Ramos (cell line): Measurements from ENCODE around the gene GEMIN2.
"Not testable (repeated sequence)": the region's sequence is repeated elsewhere in the genome, so short reads cannot be mapped to it uniquely, and the experiment has no call there.

Experiments used
- in situ Hi-C: fragments of 300-500 bp; cut with MboI; formaldehyde crosslinking; loops from one replicate; pipeline ENCODE4 v1.14.3; 2022; ENCODE audit warnings: low sequenced_read_pairs; ENCODE audit not compliant: unreplicated experiment

Gene GEMIN2

GRCh38 chr14:39175445-39176262 is 61.5 kb downstream of the GEMIN2 start:
- in situ Hi-C loops, result no loop called here

- in situ Hi-C loops, result no loop called here
Observed at GRCh38 chr14:39176263-39177167, 62.4 kb downstream of the GEMIN2 start.

- in situ Hi-C loops, result no loop called here
Observed at GRCh38 chr14:39177168-39177545, 63.0 kb downstream of the GEMIN2 start.

- in situ Hi-C loops, result no loop called here
Observed at GRCh38 chr14:39179042-39179441, 64.9 kb downstream of the GEMIN2 start.

- in situ Hi-C loops, result no loop called here
Observed at GRCh38 chr14:39180553-39180952, 66.4 kb downstream of the GEMIN2 start.

GRCh38 chr14:39181026-39181692 is 67.0 kb downstream of the GEMIN2 start:
- in situ Hi-C loops, result no loop called here

- in situ Hi-C loops, result no loop called here
Observed at GRCh38 chr14:39181693-39182047, 67.5 kb downstream of the GEMIN2 start.

- in situ Hi-C loops, result no loop called here
Observed at GRCh38 chr14:39182770-39183684, 68.9 kb downstream of the GEMIN2 start.

- in situ Hi-C loops, result not testable (repeated sequence)
Observed at GRCh38 chr14:39183685-39184003, 69.5 kb downstream of the GEMIN2 start.

- in situ Hi-C loops, result no loop called here
Observed at GRCh38 chr14:39184628-39185255, 70.6 kb downstream of the GEMIN2 start.

- in situ Hi-C loops, result no loop called here
Observed at GRCh38 chr14:39185256-39186049, 71.3 kb downstream of the GEMIN2 start.
